Calu3 (cell line): Measurements from ENCODE around the gene HSPA13. TPM values are rescaled to one million over a fixed set of nuclear protein-coding genes. Genes with fewer than 3 reads are reported as not detected.

ENCODE experiments used
- BruUV-seq: library from RNA; stranded (reverse); fragments of 400-500 nt; replicated peaks from 2 replicates; lab custom pipeline; 2021; lab: Mats Ljungman, UMichigan
- CTCF ChIA-PET: fragments of 300-600 bp; sonication (Branson Sonifier 250); formaldehyde crosslinking; loops from one replicate; lab custom pipeline; 2022; ENCODE audit warnings: antibody characterized with exemption; lab: Charles Lee
- DNase-seq: peaks from one replicate; pipeline ENCODE4 v3.0.0; 2022
- H3K27ac Mint-ChIP-seq: one replicate; pipeline ENCODE4 v1.8.0; 2022; ENCODE audit warnings: mixed read lengths; ENCODE audit not compliant: unreplicated experiment
- H3K27me3 Mint-ChIP-seq: one replicate; pipeline ENCODE4 v1.8.0; 2022; ENCODE audit warnings: mixed read lengths; ENCODE audit not compliant: unreplicated experiment
- H3K36me3 Mint-ChIP-seq: one replicate; pipeline ENCODE4 v1.8.0; 2022; ENCODE audit warnings: mild to moderate bottlenecking, moderate library complexity, mixed read lengths; ENCODE audit not compliant: insufficient read depth, unreplicated experiment
- H3K4me1 Mint-ChIP-seq: one replicate; pipeline ENCODE4 v1.8.0; 2022; ENCODE audit warnings: mild to moderate bottlenecking, low read depth, mixed read lengths; ENCODE audit not compliant: unreplicated experiment
- H3K4me3 Mint-ChIP-seq: one replicate; pipeline ENCODE4 v1.8.0; 2022; ENCODE audit warnings: mild to moderate bottlenecking, low read depth, moderate library complexity, mixed read lengths; ENCODE audit not compliant: unreplicated experiment
- H3K9me3 Mint-ChIP-seq: one replicate; pipeline ENCODE4 v1.8.0; 2022; ENCODE audit warnings: low read depth, mixed read lengths; ENCODE audit not compliant: unreplicated experiment
- CTCF ChIP-seq: fragments of 200-600 bp; IDR thresholded peaks from one replicate; pipeline ENCODE4 v1.8.0; 2022; ENCODE audit warnings: antibody characterized with exemption; ENCODE audit not compliant: unreplicated experiment
- intact Hi-C: fragments of 100-400 bp; cut with micrococcal nuclease; formaldehyde crosslinking; loops from one replicate; pipeline ENCODE4 v1.10.0; 2022; ENCODE audit not compliant: unreplicated experiment
- total RNA-seq: library from RNA; stranded (reverse); gene quantifications from 2 replicates; pipeline ENCODE4 v1.2.3, GENCODE V29; 2022

Gene HSPA13
- total RNA-seq, 1 experiment from 2014 or later, result 36.6 TPM

GRCh38 chr21:14405225-14405624, 22.3 kb upstream of the HSPA13 start:
- no peak overlapping the region for H3K4me3 Mint-ChIP-seq
- CTCF ChIA-PET, result no interaction called here
- intact Hi-C loops, result no loop called here
- H3K27ac Mint-ChIP-seq, result no peak overlapping the region
- BruUV-seq, result no TSS peak
- H3K27me3 Mint-ChIP-seq, result no peaks in the 10 kb centered on the region
- DNase-seq, result no peak
- no peak for TF ChIP-seq CTCF
- no peaks in the 10 kb centered on the region for H3K36me3 Mint-ChIP-seq
- H3K4me1 Mint-ChIP-seq, result no peaks in the 10 kb centered on the region
- H3K9me3 Mint-ChIP-seq, result no peaks in the 10 kb centered on the region

GRCh38 chr21:14403681-14404318, 20.9 kb upstream of the HSPA13 start:
- no TSS peak for BruUV-seq
- peak; percentile 6 for DNase-seq
- intact Hi-C loops, result loop anchor here (1.0 to 5.0 kb wide), 3 partner anchors 369 to 1189 kb away; no protein-coding TSS in a partner anchor
- Mint-ChIP-seq H3K9me3 (no peaks in the 10 kb centered on the region), H3K36me3 (no peaks in the 10 kb centered on the region), H3K27me3 (no peaks in the 10 kb centered on the region), H3K27ac (no peak overlapping the region), H3K4me1 (no peaks in the 10 kb centered on the region), H3K4me3 (no peak overlapping the region)
- no peak for TF ChIP-seq CTCF
- CTCF ChIA-PET, result interaction anchor here (0.6 to 0.7 kb wide), 2 partner anchors 329 to 516 kb away, joined by 4 to 5 read pairs; no protein-coding TSS in a partner anchor

- Mint-ChIP-seq H3K9me3 (no peaks in the 10 kb centered on the region), H3K4me1 (no peaks in the 10 kb centered on the region), H3K27ac (no peak overlapping the region), H3K27me3 (no peaks in the 10 kb centered on the region), H3K4me3 (no peak overlapping the region), H3K36me3 (no peaks in the 10 kb centered on the region)
- intact Hi-C loops, result loop anchor here (5.0 kb wide), 2 partner anchors 371 to 1191 kb away; no protein-coding TSS in a partner anchor
- no peak for TF ChIP-seq CTCF
- DNase-seq, result no peak
- no TSS peak for BruUV-seq
- CTCF ChIA-PET, result no interaction called here
These were observed 18.3 kb upstream of the HSPA13 start for GRCh38 chr21:14401217-14401616.

GRCh38 chr21:14388282-14388681, 5.3 kb upstream of the HSPA13 start:
- H3K9me3 Mint-ChIP-seq, result no peaks in the 10 kb centered on the region
- no peaks in the 10 kb centered on the region for H3K27me3 Mint-ChIP-seq
- peaks cover 7% of the 10 kb centered on the region for H3K36me3 Mint-ChIP-seq
- CTCF ChIA-PET, result no interaction called here
- H3K4me3 Mint-ChIP-seq, result no peak overlapping the region
- TF ChIP-seq CTCF, result no peak
- BruUV-seq, result no TSS peak
- intact Hi-C loops, result no loop called here
- no peak for DNase-seq
- no peak overlapping the region for H3K27ac Mint-ChIP-seq
- no peaks in the 10 kb centered on the region for H3K4me1 Mint-ChIP-seq
